Measurements from ENCODE around the gene PPWD1. TPM values are rescaled to one million over a fixed set of nuclear protein-coding genes. Genes with fewer than 3 reads are reported as not detected.

PPWD1 gene
- total and polyA plus RNA-seq, 2 of the 13 experiments (the other 11 are each of a cell fraction or from before 2014, with no cell fraction given): 7.4 to 44.3 TPM

DNA sequence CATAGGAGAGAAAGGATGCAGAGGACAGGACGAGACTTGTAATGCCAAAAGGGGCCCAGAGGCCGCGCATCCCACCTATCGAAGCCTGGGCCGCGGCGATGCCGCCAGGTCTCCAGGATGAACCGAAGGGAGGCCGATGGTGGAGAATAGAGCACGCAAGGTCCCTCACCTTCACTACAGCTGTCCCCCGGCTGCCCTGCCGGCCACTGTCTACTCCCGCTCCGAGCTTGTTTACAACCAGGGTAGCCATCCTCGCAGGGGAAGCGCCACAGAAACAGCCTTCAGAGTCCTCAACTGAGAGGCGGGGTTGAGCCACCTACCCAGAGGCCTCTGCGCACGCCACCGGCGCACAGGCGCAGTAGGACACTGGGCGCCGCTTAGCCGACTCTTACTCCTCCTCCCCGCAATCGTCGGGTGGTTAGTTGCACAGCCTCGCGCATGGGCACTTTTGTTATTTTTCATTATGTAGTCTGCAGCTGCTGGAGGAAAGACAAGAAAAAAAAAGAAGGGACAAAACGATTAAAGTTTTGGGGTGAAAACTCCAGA is 61.0 kb downstream of the PPWD1 start, which contains the start of gene TRIM23 (continued):
- TF ChIP-seq, protein P1, sequence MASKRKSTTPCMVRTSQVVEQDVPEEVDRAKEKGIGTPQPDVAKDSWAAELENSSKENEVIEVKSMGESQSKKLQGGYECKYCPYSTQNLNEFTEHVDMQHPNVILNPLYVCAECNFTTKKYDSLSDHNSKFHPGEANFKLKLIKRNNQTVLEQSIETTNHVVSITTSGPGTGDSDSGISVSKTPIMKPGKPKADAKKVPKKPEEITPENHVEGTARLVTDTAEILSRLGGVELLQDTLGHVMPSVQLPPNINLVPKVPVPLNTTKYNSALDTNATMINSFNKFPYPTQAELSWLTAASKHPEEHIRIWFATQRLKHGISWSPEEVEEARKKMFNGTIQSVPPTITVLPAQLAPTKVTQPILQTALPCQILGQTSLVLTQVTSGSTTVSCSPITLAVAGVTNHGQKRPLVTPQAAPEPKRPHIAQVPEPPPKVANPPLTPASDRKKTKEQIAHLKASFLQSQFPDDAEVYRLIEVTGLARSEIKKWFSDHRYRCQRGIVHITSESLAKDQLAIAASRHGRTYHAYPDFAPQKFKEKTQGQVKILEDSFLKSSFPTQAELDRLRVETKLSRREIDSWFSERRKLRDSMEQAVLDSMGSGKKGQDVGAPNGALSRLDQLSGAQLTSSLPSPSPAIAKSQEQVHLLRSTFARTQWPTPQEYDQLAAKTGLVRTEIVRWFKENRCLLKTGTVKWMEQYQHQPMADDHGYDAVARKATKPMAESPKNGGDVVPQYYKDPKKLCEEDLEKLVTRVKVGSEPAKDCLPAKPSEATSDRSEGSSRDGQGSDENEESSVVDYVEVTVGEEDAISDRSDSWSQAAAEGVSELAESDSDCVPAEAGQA (IDR thresholded peaks at IDR 0.05; ENCODE audit: low read depth): no peak
- TF ChIP-seq, protein P1 (CRISPR knock-in tag; IDR thresholded peaks at IDR 0.05; ENCODE audit: borderline replicate concordance): no peak
- TF ChIP-seq NFYC (CRISPR knock-in tag; IDR thresholded peaks at IDR 0.05) (0 out of 2 replicates have a peak, but pooled peaks have one; percentile 11), TAF1 (CRISPR knock-in tag; IDR thresholded peaks at IDR 0.05) (peak; percentile 55), ZNF468 (CRISPR knock-in tag; IDR thresholded peaks at IDR 0.05) (no peak), MIXL1 (CRISPR knock-in tag; IDR thresholded peaks at IDR 0.05) (no peak), ZNF350 (CRISPR knock-in tag; IDR thresholded peaks at IDR 0.05; ENCODE audit: borderline replicate concordance, low read depth) (0 out of 2 replicates have a peak, but pooled peaks have one; percentile 39), ATF7 (IDR thresholded peaks at IDR 0.05) (no peak), ATF7 (CRISPR knock-in tag; IDR thresholded peaks at IDR 0.05) (no peak), PHF5A (CRISPR knock-in tag; IDR thresholded peaks at IDR 0.05; ENCODE audit: low read depth, unreplicated experiment) (no peak), CBFB (CRISPR knock-in tag; IDR thresholded peaks at IDR 0.05) (no peak), RBFOX2 (IDR thresholded peaks at IDR 0.05; ENCODE audit: low read depth, low read length) (peak; percentile 77; the same call in 1 of the 2 replicates), ZNF264 (CRISPR knock-in tag; IDR thresholded peaks at IDR 0.05) (0 out of 2 replicates have a peak, but pooled peaks have one; percentile 53), HNRNPK (IDR thresholded peaks at IDR 0.05; ENCODE audit: low read depth, low read length, poor library complexity, severe bottlenecking) (no peak)
- TF ChIP-seq, protein P2, sequence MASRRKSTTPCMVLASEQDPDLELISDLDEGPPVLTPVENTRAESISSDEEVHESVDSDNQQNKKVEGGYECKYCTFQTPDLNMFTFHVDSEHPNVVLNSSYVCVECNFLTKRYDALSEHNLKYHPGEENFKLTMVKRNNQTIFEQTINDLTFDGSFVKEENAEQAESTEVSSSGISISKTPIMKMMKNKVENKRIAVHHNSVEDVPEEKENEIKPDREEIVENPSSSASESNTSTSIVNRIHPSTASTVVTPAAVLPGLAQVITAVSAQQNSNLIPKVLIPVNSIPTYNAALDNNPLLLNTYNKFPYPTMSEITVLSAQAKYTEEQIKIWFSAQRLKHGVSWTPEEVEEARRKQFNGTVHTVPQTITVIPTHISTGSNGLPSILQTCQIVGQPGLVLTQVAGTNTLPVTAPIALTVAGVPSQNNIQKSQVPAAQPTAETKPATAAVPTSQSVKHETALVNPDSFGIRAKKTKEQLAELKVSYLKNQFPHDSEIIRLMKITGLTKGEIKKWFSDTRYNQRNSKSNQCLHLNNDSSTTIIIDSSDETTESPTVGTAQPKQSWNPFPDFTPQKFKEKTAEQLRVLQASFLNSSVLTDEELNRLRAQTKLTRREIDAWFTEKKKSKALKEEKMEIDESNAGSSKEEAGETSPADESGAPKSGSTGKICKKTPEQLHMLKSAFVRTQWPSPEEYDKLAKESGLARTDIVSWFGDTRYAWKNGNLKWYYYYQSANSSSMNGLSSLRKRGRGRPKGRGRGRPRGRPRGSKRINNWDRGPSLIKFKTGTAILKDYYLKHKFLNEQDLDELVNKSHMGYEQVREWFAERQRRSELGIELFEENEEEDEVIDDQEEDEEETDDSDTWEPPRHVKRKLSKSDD (CRISPR knock-in tag; IDR thresholded peaks at IDR 0.05; ENCODE audit: low read depth): no peak
- TF ChIP-seq, protein P3, sequence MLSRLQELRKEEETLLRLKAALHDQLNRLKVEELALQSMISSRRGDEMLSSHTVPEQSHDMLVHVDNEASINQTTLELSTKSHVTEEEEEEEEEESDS (CRISPR knock-in tag; IDR thresholded peaks at IDR 0.05; ENCODE audit: borderline replicate concordance): peak; percentile 51; the same call in 1 of the 2 replicates
- TF ChIP-seq, protein P4, sequence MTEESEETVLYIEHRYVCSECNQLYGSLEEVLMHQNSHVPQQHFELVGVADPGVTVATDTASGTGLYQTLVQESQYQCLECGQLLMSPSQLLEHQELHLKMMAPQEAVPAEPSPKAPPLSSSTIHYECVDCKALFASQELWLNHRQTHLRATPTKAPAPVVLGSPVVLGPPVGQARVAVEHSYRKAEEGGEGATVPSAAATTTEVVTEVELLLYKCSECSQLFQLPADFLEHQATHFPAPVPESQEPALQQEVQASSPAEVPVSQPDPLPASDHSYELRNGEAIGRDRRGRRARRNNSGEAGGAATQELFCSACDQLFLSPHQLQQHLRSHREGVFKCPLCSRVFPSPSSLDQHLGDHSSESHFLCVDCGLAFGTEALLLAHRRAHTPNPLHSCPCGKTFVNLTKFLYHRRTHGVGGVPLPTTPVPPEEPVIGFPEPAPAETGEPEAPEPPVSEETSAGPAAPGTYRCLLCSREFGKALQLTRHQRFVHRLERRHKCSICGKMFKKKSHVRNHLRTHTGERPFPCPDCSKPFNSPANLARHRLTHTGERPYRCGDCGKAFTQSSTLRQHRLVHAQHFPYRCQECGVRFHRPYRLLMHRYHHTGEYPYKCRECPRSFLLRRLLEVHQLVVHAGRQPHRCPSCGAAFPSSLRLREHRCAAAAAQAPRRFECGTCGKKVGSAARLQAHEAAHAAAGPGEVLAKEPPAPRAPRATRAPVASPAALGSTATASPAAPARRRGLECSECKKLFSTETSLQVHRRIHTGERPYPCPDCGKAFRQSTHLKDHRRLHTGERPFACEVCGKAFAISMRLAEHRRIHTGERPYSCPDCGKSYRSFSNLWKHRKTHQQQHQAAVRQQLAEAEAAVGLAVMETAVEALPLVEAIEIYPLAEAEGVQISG (CRISPR knock-in tag; IDR thresholded peaks at IDR 0.05): peak; percentile 53; the same call in 1 of the 2 replicates

Measured in HepG2 (cell line).